Spinal cord (tissue), 10 donors: ENCODE measurements around the gene MTPN. TPM values are rescaled to one million over a fixed set of nuclear protein-coding genes. Genes with fewer than 3 reads are reported as not detected.

ENCODE experiments used
- DNase-seq, 6 donors: peaks; one replicate each; pipeline versions ENCODE4 v3.0.0 to v3.0.0-alpha.2; 2013 to 2015; ENCODE audit warnings: low spot score in 6 of 6, low read depth in 4 of 6
- H3K27ac ChIP-seq: one replicate; pipeline ENCODE4 v1.5.1; 2013; ENCODE audit warnings: low read depth, low read length, control low read depth
- H3K27me3 ChIP-seq: one replicate; pipeline ENCODE4 v1.6.1; 2013; ENCODE audit warnings: low read length; ENCODE audit not compliant: control insufficient read depth, insufficient read depth
- H3K36me3 ChIP-seq: one replicate; pipeline ENCODE4 v1.6.1; 2013; ENCODE audit warnings: low read length; ENCODE audit not compliant: control insufficient read depth, insufficient read depth
- H3K4me1 ChIP-seq: one replicate; pipeline ENCODE4 v1.6.1; 2013; ENCODE audit warnings: low read length; ENCODE audit not compliant: control insufficient read depth, insufficient read depth
- H3K4me3 ChIP-seq: one replicate; pipeline ENCODE4 v1.5.1; 2013; ENCODE audit warnings: low read depth, low read length, control low read depth
- H3K9me3 ChIP-seq: one replicate; pipeline ENCODE4 v1.6.1; 2013; ENCODE audit warnings: low read length; ENCODE audit not compliant: control insufficient read depth, insufficient read depth
- WGBS: methylation state at CpG from one replicate; pipeline ENCODE4 v1.1.5; 2013; ENCODE audit warnings: missing lambda C conversion rate; ENCODE audit not compliant: insufficient coverage; 5-methylcytosine and 5-hydroxymethylcytosine counted together
- polyA plus RNA-seq, 2 donors: library from polyadenylated mRNA; unstranded; fragments of 120-200 nt; gene quantifications; one replicate each; pipeline ENCODE4 v1.2.1, GENCODE V29; 2013; ENCODE audit not compliant: insufficient read length in 2 of 2
- total RNA-seq, 2 donors: library from RNA; depleted of rRNA in 1 of 2; stranded (reverse); fragments of 120-200 nt in 1 of 2; fragments of >200 nt in 1 of 2; gene quantifications; one replicate each; pipeline versions ENCODE4 v1.2.3 to v1.2.4, GENCODE V29; 2013 to 2014
- donor health status: healthy.

The MTPN gene
- total and polyA plus RNA-seq, 4 donors = 80.0 to 220 (median 182) TPM

GRCh38 chr7:135933509-135934188 is 43.5 kb downstream of the MTPN start:
- Histone ChIP-seq H3K4me1 (no peaks in the 10 kb centered on the region), H3K9me3 (no peaks in the 10 kb centered on the region), H3K4me3 (no peak overlapping the region), H3K27me3 (no peaks in the 10 kb centered on the region), H3K27ac (no peak overlapping the region), H3K36me3 (no peaks in the 10 kb centered on the region)
- no peak for DNase-seq
- WGBS = no CpG with 5 or more reads among the region's 2 CpGs

- H3K27ac ChIP-seq = no peak overlapping the region
- 92% methylated on average over 1 of the region's 5 CpGs for WGBS
- no peaks in the 10 kb centered on the region for H3K9me3 ChIP-seq
- DNase-seq = no peak
- no peaks in the 10 kb centered on the region for H3K27me3 ChIP-seq
- no peaks in the 10 kb centered on the region for H3K4me1 ChIP-seq
- H3K36me3 ChIP-seq = no peaks in the 10 kb centered on the region
- H3K4me3 ChIP-seq = no peak overlapping the region
These were observed 45.0 kb downstream of the MTPN start for GRCh38 chr7:135932131-135932530.

- Histone ChIP-seq H3K27me3 (no peaks in the 10 kb centered on the region), H3K4me1 (no peaks in the 10 kb centered on the region), H3K36me3 (no peaks in the 10 kb centered on the region), H3K27ac (no peak overlapping the region), H3K4me3 (no peak overlapping the region), H3K9me3 (no peaks in the 10 kb centered on the region)
- 20% methylated on average over 3 of the region's 9 CpGs for WGBS
- DNase-seq = peak in 4 of 6 donors; percentile 7 to 64 (median 26)
These were observed 46.3 kb downstream of the MTPN start for GRCh38 chr7:135930565-135931461.

- Histone ChIP-seq H3K36me3 (no peaks in the 10 kb centered on the region), H3K9me3 (no peaks in the 10 kb centered on the region), H3K27me3 (no peaks in the 10 kb centered on the region), H3K4me1 (no peaks in the 10 kb centered on the region), H3K27ac (no peak overlapping the region), H3K4me3 (no peak overlapping the region)
- no peak for DNase-seq
- WGBS = no CpG with 5 or more reads among the region's 3 CpGs
These were observed 47.4 kb downstream of the MTPN start for GRCh38 chr7:135929722-135930141.

GRCh38 chr7:135929249-135929648 is 47.9 kb downstream of the MTPN start:
- no peak overlapping the region for H3K4me3 ChIP-seq

GRCh38 chr7:135928136-135928535 is 49.0 kb downstream of the MTPN start:
- Histone ChIP-seq H3K36me3 (no peaks in the 10 kb centered on the region), H3K27me3 (no peaks in the 10 kb centered on the region), H3K4me3 (no peak overlapping the region), H3K9me3 (no peaks in the 10 kb centered on the region), H3K4me1 (no peaks in the 10 kb centered on the region), H3K27ac (no peak overlapping the region)
- DNase-seq = no peak

More at GRCh38 chr7:135929249-135929648, 47.9 kb downstream of the MTPN start:
- Histone ChIP-seq H3K36me3 (no peaks in the 10 kb centered on the region), H3K27ac (no peak overlapping the region), H3K4me1 (no peaks in the 10 kb centered on the region), H3K9me3 (no peaks in the 10 kb centered on the region), H3K27me3 (no peaks in the 10 kb centered on the region)
- DNase-seq = no peak
- 20% methylated on average over 1 of the region's 2 CpGs for WGBS

- H3K4me1 ChIP-seq = no peaks in the 10 kb centered on the region
- H3K27me3 ChIP-seq = no peaks in the 10 kb centered on the region
- no peak for DNase-seq
- no peak overlapping the region for H3K4me3 ChIP-seq
- H3K27ac ChIP-seq = no peak overlapping the region
- H3K9me3 ChIP-seq = no peaks in the 10 kb centered on the region
- WGBS = 100% methylated on average over 3 of the region's 3 CpGs
- no peaks in the 10 kb centered on the region for H3K36me3 ChIP-seq
These were observed 51.9 kb downstream of the MTPN start for GRCh38 chr7:135925210-135925609.

GRCh38 chr7:135924302-135924701 is 52.9 kb downstream of the MTPN start:
- H3K9me3 ChIP-seq = no peaks in the 10 kb centered on the region
- peaks cover 2% of the 10 kb centered on the region for H3K4me1 ChIP-seq
- no peaks in the 10 kb centered on the region for H3K36me3 ChIP-seq
- no peak overlapping the region for H3K27ac ChIP-seq
- no peak for DNase-seq
- no peak overlapping the region for H3K4me3 ChIP-seq
- no peaks in the 10 kb centered on the region for H3K27me3 ChIP-seq
- 63% methylated on average over 3 of the region's 3 CpGs for WGBS

- no CpG with 5 or more reads among the region's 3 CpGs for WGBS
- H3K4me3 ChIP-seq = no peak overlapping the region
- H3K9me3 ChIP-seq = no peaks in the 10 kb centered on the region
- H3K36me3 ChIP-seq = no peaks in the 10 kb centered on the region
- no peak overlapping the region for H3K27ac ChIP-seq
- no peak for DNase-seq
- H3K27me3 ChIP-seq = no peaks in the 10 kb centered on the region
- peaks cover 3% of the 10 kb centered on the region for H3K4me1 ChIP-seq
These were observed 54.9 kb downstream of the MTPN start for GRCh38 chr7:135922263-135922662.

- DNase-seq = no peak
- WGBS = 91% methylated on average over 5 of the region's 7 CpGs
- no peak overlapping the region for H3K4me3 ChIP-seq
- no peaks in the 10 kb centered on the region for H3K27me3 ChIP-seq
- peaks cover 3% of the 10 kb centered on the region for H3K4me1 ChIP-seq
- no peaks in the 10 kb centered on the region for H3K9me3 ChIP-seq
- no peaks in the 10 kb centered on the region for H3K36me3 ChIP-seq
- no peak overlapping the region for H3K27ac ChIP-seq
These were observed 56.7 kb downstream of the MTPN start for GRCh38 chr7:135920478-135920877.
